GM12874 (cell line): Measurements from ENCODE around the gene AGER.

ENCODE experiments used
- TF ChIP-seq, protein P1 (sequence below): IDR thresholded peaks from 2 replicates; pipeline ENCODE4 v1.5.1; 2011; ENCODE audit warnings: low read depth, mild to moderate bottlenecking, control low read depth, low read length, moderate library complexity; ENCODE audit not compliant: insufficient read depth

Gene AGER

GRCh38 chr6:32167154-32167760 is 16.8 kb downstream of the AGER start:
- TF ChIP-seq, protein P1, sequence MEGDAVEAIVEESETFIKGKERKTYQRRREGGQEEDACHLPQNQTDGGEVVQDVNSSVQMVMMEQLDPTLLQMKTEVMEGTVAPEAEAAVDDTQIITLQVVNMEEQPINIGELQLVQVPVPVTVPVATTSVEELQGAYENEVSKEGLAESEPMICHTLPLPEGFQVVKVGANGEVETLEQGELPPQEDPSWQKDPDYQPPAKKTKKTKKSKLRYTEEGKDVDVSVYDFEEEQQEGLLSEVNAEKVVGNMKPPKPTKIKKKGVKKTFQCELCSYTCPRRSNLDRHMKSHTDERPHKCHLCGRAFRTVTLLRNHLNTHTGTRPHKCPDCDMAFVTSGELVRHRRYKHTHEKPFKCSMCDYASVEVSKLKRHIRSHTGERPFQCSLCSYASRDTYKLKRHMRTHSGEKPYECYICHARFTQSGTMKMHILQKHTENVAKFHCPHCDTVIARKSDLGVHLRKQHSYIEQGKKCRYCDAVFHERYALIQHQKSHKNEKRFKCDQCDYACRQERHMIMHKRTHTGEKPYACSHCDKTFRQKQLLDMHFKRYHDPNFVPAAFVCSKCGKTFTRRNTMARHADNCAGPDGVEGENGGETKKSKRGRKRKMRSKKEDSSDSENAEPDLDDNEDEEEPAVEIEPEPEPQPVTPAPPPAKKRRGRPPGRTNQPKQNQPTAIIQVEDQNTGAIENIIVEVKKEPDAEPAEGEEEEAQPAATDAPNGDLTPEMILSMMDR: no peak

DNA sequence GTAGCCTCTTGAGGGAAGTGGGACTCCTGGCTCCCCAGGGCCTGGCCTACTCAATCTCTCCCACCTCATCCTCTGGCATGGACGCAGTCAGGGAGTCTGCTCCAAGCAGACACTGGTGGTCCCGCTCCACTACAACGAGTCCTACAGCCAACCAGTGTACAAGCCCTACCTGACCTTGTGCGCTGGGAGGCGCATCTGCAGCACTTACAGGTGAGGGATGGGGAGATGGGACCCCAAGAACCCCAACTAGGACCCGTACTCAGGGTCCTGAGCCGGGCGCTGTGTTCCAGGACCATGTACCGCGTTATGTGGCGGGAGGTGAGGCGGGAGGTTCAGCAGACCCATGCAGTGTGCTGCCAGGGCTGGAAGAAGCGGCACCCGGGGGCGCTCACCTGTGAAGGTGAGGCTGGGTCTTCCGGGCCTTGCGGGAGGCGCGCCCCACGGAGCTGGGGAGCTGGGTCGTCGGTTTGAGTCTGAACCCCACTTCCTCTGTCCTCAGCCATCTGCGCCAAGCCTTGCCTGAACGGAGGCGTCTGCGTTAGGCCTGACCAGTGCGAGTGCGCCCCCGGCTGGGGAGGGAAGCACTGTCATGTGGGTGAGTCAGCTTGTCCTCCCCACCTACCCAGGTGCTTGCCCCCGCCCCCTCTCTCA is 17.5 kb downstream of the AGER start:
- TF ChIP-seq, protein P1: no peak

DNA sequence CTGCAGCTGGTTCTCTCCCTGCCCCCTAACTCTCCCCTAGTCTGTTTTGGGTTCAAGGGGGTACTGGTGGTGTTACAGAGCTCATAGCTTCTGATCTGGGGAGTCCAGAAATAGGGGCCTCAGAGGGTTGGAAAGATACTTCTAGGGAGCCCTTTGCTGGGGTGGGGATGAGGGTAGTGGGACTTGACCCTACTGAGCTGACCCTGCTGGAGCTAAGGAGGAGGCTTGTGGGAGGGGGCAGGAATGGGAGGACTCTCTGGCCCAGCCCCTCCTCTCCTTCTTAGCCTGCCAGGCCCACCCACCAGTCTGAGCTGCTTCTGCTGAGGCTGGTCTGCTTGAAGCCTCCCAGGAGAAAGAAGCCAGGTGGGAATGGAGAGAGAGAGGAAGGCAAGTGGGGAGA is 19.8 kb downstream of the AGER start, which contains the start of gene EGFL8:
TSS of gene EGFL8 (plus strand) at position 301 of the 400 bp plus-strand sequence. CDS start 1,571 bp downstream, outside the sequence.
- TF ChIP-seq, protein P1: no peak

DNA sequence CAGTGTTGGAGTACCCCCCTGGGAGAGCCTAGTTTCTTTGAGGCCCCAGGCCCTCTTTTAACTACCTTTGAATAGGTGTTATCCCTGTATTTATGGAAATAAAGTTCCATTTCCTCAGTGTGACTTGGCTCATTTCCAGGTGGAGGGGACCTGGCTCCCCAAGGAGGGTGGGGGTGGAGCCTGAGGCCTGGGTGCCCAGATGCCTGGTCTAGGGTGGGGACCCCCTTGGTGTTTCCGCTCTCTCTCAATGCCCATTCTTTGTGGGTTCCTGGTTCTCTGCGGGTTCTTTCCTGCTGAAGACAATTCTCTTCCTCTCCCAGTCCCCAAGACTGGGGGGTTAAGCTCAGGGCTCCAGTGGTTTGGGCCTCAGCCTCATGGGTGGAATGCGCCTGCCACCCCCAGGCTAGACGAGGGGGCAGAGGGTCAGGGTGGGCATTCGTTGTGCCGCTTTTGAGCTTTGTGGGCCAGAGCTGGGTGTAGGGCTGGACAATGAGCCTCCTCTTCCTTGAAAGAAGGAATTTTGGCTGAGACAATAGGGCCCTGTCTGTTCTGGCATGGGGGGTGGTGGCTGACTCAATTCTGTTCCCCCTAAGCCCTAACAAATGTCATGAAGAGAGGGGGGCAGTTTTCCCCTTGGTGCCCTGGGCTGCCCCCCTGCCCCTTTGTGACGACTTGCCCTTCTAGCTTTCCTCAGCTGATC is 20.3 kb downstream of the AGER start:
- TF ChIP-seq, protein P1: no peak

DNA sequence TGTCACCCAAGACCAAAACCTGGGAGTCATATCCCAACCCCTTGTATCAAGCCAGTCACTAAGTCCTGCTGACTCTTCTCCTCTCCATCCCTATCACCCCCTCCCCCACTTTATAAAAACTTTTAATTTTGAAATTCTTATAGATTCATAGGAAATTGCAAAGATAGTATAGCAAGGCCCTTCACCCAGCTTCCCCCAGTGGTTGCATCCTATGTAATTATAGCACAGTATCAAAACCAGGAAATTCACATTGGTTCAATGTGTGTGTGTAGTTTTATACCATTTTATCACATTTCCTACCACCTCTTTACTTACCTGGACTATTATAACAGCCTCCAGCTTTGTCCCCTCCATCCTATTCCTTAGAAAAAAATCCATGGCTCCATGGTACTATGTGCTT is 26.0 kb downstream of the AGER start:
- TF ChIP-seq, protein P1: no peak

- TF ChIP-seq, protein P1: no peak
Measured at GRCh38 chr6:32156891-32157290, 27.2 kb downstream of the AGER start.

GRCh38 chr6:32154514-32155161 is 29.4 kb downstream of the AGER start:
- TF ChIP-seq, protein P1: peak; percentile 53
